Stimulated activated CD4-positive, alpha-beta T cell treated with anti-CD3 and anti-CD28 coated beads, TNF-alpha, amount 100 ng/mL, for 1 hour (primary cell): ENCODE data around the gene FLT4.

Source experiments
- DNase-seq, 3 donors: peaks; one replicate each; pipeline ENCODE4 v3.0.0-alpha.2; 2020; ENCODE audit warnings: low read depth in 3 of 3, low spot score in 1 of 3

The FLT4 gene

GRCh38 chr5:180608572-180609310, 40.7 kb downstream of the FLT4 start:
- no peak for DNase-seq

DNA sequence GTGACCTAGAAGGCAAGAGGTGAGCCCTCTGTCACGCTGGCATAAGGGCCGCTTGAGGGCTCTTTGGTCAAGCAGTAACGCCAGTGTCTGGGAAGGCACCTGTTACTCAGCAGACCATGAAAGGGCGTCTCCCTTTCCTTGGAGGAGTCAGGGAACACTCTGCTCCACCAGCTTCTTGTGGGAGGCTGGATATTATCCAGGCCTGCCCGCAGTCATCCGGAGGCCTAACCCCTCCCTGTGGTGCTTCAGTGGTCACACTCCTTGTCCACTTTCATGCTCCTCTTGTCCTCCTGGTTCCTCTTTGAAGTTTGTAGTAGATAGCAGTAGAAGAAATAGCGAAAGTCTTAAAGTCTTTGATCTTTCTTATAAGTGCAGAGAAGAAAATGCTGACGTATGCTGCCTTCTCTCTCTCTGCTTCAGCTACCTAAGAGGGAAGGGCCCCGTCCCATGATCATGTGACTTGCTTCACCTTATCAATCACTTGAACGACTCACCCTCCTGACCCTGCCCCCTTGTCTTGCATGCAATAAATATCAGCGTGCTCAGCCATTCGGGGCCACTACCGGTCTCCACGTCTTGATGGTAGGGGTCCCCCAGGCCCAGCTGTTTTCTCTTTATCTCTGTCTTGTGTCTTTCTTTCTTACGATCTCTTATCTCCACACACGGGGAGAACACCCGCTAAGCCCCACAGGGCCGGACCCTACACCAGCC, 41.4 kb downstream of the FLT4 start:
- no peak for DNase-seq

- DNase-seq: no peak
Observed at GRCh38 chr5:180606215-180606785, 43.1 kb downstream of the FLT4 start.

DNA sequence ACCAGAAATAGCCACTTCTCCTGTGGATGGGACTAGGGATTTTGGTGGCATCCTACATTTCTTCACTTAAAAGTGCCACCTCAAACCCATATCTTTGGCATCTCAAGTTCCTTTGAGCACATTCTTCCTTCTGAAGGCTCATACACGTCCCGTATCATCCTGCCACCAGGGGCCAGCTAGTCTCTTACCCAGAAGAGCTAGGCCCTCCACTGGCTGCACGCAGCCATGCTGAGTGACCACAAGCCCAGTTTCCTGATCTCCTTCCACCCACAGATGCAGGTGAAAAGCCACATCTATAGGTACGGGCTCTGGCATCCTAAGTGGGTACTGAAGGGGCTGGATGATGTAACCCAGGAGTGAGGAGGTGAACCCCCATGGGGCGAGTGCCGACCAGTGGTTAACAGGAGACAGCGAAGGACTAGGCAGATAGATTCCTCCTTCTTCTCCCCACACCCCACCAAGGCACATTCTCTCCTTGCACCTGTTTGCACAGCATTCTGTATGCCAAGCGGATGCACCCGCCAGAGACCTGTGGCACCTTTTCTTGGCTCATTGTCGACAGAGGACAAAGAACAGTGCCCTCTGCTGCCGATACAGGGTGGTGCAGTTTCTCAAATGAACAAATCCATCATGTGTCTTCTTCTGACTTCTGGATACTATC, 43.7 kb downstream of the FLT4 start:
- DNase-seq: peak in 2 of 3 donors; percentile 10 to 43

- DNase-seq: no peak
Observed at GRCh38 chr5:180604271-180604670, 45.1 kb downstream of the FLT4 start.

- DNase-seq: no peak
Observed at GRCh38 chr5:180603076-180603594, 46.3 kb downstream of the FLT4 start.

GRCh38 chr5:180602481-180603075, 46.8 kb downstream of the FLT4 start:
- no peak for DNase-seq

- no peak for DNase-seq
Observed at GRCh38 chr5:180601591-180602480, 47.6 kb downstream of the FLT4 start.

- no peak for DNase-seq
Observed at GRCh38 chr5:180600554-180601041, 48.8 kb downstream of the FLT4 start.

- no peak for DNase-seq
Observed at GRCh38 chr5:180599981-180600553, 49.3 kb downstream of the FLT4 start.

- DNase-seq: no peak
Observed at GRCh38 chr5:180599590-180599914, 49.8 kb downstream of the FLT4 start.

DNA sequence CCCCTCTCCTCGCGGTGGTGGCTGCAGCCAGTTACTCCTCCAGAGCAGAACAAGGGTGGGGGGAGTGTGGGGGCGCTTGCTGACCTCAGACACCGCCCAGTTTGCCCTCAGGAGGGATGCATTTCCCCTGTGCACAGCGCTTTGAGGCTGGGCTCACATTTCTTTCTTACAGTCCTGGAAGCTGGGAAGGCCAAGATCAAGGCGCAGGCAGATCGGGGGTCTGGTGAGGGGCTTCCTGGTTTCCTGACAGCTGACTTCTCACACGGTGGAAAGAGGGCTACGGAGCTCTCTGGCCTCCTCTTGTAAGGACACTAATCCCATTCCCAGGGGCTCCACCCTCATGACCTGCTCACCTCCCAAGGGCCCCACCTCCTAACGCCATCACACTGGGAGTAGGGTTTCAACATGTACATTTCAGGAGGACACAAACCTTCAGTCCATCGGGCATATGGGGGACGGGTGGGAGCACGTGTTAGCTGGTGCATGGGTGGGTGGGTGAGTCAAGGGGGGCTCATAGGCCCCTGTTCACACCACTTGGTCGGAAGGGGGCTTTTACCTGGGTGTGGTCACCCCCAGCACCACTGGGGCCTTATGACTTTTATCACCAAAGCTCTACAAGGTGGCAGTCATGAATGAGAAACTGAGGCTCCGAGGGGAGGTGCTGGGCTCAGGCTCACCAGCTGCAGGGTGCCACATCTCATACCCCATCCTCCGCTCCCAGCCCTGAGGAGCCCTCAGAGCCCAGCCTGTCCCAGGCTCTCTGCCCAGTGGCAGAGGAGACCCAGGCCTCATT, 50.4 kb downstream of the FLT4 start:
- no peak for DNase-seq

DNA sequence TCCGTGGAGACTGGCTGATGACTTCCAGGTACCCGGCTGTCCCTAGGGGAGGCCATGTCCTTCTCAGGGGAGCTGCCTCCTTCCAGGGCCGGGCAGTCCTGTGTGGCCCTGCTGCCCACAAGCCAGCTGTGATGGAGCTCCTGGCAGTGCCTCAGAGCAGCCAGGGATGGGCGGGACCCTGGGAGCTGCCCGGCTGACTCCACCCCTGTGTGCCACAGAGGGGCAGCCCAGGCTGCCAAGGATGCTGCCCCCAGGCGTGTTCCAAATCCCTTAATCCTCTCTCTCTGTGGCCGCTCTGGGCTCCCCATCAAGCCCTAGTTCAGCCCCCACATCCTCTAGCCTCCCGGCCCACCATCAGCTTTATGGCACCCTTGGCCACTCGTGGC, 51.1 kb downstream of the FLT4 start:
- no peak for DNase-seq

DNA sequence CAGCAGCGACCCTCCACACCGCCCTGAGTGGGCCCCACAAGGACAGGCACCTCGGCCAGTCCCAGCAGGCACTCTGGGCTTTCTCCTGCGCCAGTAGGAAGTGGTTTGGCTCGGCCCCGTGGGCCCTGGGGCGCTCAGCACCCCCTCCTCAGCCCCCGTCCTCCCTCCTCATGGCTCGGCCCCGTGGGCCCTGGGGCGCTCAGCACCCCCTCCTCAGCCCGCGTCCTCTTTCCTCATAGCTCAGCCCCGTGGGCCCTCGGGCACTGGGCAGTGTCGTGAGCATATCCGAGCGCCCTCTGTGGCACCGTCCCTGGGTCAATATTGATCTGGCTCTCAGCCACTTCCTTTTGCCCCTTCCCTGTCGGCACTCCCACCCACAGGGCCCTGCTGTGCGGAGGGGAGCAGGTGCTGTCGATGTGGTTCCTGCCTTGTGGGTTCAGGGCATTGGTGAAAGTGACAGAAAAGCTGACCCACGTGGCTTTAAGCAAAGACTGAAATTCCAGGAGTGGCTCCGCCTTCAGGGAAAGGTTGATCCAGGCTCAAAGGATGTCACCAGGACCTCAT, 52.6 kb downstream of the FLT4 start:
- no peak for DNase-seq

DNA sequence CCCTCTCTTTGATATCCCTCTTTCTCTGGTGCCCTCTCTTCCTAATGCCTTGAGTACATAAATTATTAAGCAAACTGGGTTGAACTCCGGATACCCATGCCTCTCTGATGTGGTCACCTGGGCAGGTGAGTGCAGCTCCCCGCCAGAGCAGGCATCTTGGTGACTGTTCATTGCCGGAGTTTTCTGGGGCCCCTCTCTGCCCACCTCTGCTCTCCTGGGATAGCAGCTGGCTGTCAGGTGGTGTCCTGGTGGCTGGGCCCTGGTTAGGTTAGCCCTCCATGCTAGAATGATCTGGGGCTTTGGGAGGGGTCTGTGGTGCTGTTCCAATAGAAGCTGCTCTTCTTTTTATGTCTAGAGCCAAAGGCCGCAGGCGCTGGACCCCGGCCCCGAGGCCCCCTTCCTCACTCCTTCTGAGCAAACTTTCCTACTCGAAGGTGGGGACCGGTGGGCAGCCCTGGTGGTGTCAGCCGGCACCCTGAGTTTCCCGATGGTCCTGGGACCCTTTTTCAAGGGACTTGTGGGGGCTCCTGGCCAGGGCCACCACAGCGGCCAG, 53.2 kb downstream of the FLT4 start:
- no peak for DNase-seq

DNA sequence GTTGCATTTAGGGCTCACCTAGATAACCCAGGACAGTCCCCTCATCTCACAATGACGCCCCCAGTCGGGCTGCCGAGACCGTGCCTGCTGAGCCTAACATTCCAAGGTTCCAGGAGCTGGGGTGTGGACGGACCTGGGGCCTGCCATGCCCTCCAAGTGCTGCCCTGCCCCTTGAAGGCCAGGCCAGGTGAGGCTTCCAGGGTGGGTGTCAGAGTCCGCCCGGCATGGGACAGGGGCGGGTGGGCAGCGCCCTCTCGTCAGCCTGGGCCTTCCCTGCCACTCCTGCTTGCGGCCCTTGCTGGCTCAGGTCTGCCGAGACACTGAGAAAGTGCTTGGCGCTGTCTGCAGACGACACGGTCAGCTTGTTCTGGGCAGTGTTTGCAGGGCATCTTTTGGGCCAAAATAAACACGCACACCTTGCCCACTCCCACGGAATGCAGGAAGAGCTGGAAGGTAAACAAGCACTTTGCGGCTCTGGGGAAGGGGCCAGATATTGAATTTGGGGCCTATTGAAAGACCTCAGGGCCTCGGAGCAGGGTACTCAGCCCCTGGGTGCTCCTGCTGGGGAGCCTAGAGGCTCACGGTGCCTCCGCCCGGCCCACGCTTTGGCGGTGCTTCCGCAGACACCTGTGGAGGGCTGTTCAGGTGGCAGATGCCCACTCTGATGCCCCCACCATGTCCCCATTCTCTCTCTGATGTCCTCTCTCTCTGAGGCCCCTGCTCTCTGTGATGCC, 53.9 kb downstream of the FLT4 start:
- DNase-seq: no peak

- DNase-seq: no peak
Observed at GRCh38 chr5:180595046-180595379, 54.4 kb downstream of the FLT4 start.
